Activated CD4-positive, alpha-beta T cell treated with anti-CD3 and anti-CD28 coated beads, Interleukin-10, Interleukin-2, amounts not matched to agents 100 ng/mL and 50 ng/mL, durations not matched to agents 16 hours and 8 hours (primary cell): ENCODE measurements around the gene FAM153A.
"Not testable (repeated sequence)": the region's sequence is repeated elsewhere in the genome, so short reads cannot be mapped to it uniquely, and the experiment has no call there.

ENCODE experiments used
- DNase-seq: peaks from one replicate; pipeline ENCODE4 v3.0.0-alpha.2; 2020

Gene FAM153A

DNA sequence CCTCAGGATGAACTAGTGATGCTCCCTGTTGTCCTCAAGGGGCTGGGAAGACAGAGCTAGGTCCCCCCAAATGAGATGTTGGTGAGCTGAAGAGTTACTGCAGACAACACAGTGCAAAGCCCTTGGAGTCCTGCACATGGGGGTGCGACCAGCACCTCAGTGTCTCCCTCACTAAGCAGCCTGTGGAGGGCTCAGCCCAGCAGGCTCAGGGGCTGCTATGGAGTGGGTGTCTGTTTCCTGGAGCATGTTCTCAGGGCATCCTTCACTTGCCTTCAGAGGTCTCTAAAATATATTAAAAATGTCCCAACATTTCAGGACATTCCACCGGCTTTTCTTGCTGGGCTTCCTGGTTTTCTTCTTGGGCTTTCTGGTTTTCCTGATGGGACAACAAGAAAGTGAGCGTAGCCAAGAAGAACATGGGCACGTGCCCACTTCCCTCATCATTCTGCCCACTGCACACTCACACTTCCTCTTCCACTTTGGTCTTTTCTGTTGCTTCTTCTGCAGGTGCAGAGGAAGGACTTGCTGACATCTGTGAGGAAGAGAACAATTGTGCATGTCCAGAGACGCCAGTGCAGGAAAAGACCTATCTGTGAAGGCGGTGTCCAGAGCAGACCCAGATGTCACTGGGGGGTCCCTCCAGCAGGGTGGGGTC lies 58.7 kb downstream of the FAM153A start:
- not testable (repeated sequence) for DNase-seq

DNA sequence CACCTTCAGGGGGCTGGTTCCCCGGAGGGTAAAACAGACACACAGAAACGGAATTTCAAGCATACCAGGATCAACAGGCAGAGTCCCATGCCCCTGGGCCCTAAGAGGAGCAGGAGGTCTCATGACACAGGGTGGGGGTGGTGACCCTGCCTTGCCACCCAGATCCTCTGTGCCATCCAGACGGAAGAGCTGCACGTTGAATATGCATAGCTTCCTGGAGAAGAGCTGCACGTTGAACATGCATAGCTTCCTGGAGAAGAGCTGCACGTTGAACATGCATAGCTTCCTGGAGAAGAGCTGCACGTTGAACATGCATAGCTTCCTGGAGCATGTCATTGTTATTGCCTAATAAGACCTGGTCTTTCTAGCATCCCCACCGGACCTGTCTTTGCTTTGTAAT lies 59.9 kb downstream of the FAM153A start:
- not testable (repeated sequence) for DNase-seq

DNA sequence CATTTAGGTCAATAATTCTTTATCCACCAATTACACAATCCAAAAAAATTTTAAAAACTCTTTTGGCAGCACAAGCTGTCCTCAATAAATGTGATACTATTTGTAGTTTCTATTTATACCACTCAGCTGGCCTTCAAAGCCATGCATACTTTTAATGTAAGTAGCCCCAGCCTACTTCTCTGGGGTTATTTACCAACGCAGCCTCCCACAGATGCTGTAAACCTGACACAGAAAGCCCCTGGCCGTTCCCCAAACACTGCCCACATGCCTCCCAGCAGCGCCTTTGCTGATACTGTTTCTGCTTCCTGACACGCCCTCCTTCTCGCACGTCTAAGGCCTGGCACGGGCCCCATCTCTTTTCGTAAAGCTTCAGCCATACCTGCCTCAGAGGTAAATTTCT lies 62.7 kb downstream of the FAM153A start:
- DNase-seq, result not testable (repeated sequence)

DNA sequence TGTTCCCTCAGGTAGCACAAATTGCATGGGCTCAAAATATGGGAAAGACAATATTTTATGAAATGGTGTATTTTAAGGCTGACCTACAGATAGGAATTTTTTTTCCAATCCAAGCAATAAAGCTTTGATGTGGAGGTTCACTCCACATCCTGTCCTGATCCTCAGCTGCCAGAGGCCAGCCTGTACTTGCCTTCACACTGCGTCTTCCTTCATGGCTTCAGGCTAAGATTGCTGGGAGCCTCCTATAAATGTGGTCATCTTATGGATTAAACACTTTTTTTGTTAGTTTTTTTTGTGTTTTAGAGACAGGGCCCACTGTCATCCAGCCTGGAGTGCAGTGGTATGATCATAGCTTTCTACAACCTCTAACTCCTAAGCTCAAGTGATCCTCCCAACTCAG lies 67.3 kb downstream of the FAM153A start:
- not testable (repeated sequence) for DNase-seq

DNA sequence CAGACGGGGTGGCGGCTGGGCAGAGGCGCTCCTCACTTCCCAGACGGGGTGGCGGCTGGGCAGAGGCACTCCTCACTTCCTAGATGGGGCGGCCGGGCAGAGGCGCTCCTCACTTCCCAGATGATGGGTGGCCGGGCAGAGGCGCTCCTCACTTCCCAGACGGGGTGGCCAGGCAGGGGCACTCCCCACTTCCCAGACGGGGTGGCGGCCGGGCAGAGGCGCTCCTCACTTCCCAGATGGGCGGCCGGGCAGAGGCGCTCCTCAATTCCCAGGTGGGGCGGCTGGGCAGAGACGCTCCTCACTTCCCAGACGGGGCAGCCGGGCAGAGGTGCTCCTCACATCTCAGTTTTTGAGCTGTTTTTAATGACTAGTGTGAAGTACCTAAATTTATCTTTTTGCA lies 86.6 kb downstream of the FAM153A start:
- not testable (repeated sequence) for DNase-seq

DNA sequence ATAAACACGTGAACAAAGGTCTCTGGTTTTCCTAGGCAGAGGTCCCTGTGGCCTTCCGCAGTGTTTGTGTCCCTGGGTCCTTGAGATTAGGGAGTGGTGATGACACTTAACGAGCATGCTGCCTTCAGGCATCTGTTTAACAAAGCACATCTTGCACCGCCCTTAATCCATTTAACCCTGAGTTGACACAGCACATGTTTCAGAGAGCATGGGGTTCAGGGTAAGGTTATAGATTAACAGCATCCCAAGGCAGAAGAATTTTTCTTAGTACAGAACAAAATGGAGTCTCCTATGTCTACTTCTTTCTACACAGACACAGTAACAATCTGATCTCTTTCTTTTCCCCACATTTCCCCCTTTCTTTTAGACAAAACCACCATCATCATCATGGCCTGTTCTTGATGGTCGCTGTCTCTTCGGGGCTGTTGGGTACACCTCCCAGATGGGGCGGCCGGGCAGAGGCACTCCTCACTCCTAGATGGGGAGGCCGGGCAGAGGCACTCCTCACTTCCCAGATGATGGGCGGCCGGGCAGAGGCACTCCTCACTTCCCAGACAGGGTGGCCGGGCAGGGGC lies 87.3 kb downstream of the FAM153A start:
- not testable (repeated sequence) for DNase-seq

DNA sequence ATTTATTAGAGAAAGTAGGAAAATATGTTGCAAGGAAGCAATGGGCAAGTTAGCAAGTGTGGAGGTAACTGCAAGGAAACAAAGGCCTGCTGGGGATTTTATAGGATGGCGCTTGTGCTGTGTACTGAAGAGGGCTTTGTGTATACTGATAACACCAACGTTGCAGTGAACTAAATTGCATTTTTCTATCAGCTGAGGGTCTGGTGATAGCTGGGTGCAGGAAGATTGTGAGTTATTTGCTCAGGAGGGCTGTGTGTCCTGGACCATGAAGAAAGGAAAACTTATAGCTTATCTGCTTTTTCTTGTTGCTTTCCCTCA lies 88.2 kb downstream of the FAM153A start:
- DNase-seq, result not testable (repeated sequence)

DNA sequence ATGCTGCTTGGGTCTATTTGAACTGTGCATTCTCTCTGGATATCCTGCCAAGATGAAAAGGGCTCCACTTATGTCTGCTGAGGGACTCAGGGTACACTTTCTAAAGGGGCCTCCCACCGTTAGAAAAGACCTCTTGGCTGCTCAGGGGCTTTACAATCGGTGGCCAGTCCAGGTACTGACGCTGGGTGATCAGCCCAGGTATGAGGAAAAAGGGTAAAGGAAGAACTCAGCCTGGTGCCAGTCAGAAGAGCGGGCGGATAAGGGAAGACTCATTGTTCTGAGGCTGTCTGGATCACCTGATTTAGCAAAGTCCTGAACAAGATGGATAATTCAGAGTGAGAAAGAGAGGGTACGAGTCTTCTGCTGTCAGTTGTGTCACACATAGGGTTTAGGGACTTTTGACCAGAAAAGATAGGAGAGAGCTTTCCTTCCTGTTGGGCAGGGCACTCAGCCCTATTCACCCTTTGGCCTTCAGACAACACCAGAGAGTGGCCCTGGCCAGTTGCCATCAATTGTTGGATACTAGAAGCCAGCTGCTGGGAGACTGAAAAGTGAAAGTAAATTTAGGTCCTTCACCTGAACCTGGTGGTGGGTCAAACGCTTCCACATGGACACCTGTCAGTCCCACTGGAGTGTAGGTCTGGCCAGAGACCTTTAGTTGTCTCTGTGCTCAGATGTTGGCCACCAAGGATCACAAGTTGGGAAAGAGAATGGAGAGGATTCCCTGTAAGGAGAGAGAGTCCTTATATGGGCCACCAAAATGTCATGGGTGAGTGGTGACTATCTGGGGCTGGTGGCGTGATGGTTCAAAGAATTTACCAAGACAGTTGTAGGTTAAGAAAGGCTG lies 88.8 kb downstream of the FAM153A start:
- not testable (repeated sequence) for DNase-seq

DNA sequence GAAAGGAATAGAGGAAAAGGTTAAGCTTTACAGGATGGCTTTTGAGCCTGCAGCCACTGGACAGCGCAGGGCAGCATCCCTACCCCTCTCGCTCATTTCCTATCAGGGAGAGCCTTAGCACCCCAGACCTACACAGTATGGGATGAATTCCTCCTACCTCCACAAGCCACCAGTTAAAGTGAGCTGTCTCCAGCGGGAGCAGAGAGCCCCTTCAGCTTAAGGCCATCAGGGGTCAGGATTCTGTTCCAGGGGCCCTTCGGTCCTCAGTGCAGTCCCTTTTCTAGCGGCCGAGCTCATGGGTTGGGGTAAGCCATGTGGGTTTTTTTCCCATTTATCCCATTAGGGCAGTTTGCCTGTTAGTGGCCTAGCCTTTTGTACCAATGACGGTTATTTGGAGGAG lies 89.7 kb downstream of the FAM153A start:
- DNase-seq, result not testable (repeated sequence)

DNA sequence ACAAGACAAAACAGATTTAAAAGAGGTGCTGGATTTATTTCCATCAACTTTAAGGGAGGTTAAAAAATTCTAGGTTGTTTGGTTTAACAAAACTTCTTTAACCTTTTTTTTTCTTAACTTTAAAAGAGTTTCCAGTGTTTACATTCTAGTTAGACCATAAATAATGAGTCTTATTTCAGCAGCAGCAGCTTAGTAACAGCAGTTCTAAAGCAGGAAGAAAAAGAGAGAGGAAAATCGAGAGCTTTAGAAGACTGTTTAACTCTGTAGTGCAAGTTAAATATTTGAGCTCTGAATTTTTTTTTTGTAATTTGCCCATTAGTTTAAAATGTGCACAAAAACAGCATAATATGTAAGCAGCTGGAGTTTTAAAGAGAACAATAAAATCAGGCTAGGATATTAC lies 90.2 kb downstream of the FAM153A start:
- DNase-seq, result not testable (repeated sequence)

DNA sequence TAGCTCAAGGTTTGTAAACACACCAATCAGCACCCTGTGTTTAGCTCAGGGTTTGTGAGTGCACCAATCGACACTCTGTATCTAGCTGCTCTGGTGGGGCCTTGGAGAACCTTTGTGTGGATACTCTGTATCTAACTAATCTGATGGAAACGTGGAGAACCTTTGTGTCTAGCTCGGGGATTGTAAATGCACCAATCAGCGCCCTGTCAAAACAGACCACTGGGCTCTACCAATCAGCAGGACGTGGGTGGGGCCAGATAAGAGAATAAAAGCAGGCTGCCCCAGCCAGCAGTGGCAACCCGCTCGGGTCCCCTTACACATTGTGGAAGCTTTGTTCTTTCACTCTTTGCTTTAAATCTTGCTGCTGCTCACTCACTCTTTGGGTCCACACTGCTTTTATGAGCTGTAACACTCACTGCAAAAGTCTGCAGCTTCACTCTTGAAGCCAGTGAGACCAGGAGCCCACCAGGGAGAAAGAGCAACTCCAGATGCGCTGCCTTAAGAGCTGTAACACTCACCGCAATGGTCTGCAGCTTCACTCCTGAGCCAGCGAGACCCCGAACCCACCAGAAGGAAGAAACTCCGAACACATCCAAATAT lies 93.6 kb downstream of the FAM153A start:
- DNase-seq, result not testable (repeated sequence)

DNA sequence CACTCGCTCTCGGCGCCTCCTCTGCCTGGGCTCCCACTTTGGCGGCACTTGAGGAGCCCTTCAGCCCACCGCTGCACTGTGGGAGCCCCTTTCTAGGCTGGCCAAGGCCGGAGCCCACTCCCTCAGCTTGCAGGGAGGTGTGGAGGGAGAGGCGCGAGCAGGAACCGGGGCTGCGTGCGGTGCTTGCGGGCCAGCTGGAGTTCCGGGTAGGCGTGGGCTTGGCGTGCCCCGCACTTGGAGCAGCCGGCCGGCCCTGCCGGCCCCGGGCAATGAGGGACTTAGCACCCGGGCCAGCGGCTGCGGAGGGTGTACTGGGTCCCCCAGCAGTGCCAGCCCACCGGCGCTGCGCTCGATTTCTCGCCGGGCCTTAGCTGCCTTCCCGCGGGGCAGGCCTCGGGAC lies 94.6 kb downstream of the FAM153A start:
- DNase-seq, result not testable (repeated sequence)

DNA sequence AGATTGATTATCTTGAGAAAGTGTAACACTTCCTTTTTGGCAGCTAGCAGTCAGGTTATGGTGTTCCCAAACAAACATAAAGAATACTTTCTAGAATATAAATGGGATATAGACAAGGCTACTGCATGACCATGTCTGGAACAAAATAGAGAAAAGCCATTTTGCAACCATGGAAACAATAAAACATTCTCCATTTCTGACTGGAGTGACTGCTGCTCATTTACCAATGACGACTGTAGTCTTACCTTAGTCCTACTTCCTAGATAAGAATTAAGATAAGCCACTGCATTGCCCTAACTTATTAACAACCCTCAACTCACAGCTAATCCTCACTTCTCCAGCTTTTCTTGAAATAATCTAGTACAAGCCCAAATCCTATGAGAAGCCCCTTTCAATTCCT lies 100.8 kb downstream of the FAM153A start:
- not testable (repeated sequence) for DNase-seq
